Right renal cortex interstitium (tissue), 3 donors: Measurements from ENCODE around the gene PPP2R5C. TPM values are rescaled to one million over a fixed set of nuclear protein-coding genes. Genes with fewer than 3 reads are reported as not detected.
A peak's percentile ranks its signal among the peaks of the same experiment; 100 is the strongest.
"Not testable (repeated sequence)": the region's sequence is repeated elsewhere in the genome, so short reads cannot be mapped to it uniquely, and the experiment has no call there.

ENCODE experiments used
- DNase-seq, 3 donors: peaks; one replicate each; pipeline ENCODE4 v3.0.0-alpha.2; 2013; ENCODE audit warnings: low read depth in 3 of 3, low spot score in 2 of 3
- polyA plus RNA-seq, 3 donors: library from polyadenylated mRNA; unstranded; fragments of 120-200 nt; gene quantifications; one replicate each; pipeline ENCODE4 v1.2.1, GENCODE V29; 2013; ENCODE audit not compliant: insufficient read length in 3 of 3

Gene PPP2R5C
- polyA plus RNA-seq, 3 donors = 105 to 114 (median 106) TPM

GRCh38 chr14:101744382-101744781 is 17.1 kb upstream of the PPP2R5C start:
- not testable (repeated sequence) for DNase-seq

GRCh38 chr14:101749756-101750155 is 11.8 kb upstream of the PPP2R5C start:
- DNase-seq = not testable (repeated sequence)

- DNase-seq = no peak
Measured at GRCh38 chr14:101754893-101755292, 6.6 kb upstream of the PPP2R5C start.

GRCh38 chr14:101755591-101756324 is 5.8 kb upstream of the PPP2R5C start:
- no peak for DNase-seq

GRCh38 chr14:101757064-101757838 is 4.3 kb upstream of the PPP2R5C start:
- DNase-seq = no peak

- DNase-seq = no peak
Measured at GRCh38 chr14:101757839-101758211, 3.7 kb upstream of the PPP2R5C start.

- DNase-seq = no peak
Measured at GRCh38 chr14:101758913-101759593, 2.5 kb upstream of the PPP2R5C start.

- peak; percentile 83 to 90 (median 88) for DNase-seq
Measured at GRCh38 chr14:101760138-101761011, 1.1 kb upstream of the PPP2R5C start.

GRCh38 chr14:101761881-101762529 is 496 bp downstream of the PPP2R5C start:
- DNase-seq = no peak

GRCh38 chr14:101762530-101763101 is 1.1 kb downstream of the PPP2R5C start:
- DNase-seq = no peak

GRCh38 chr14:101763941-101764709 is 2.6 kb downstream of the PPP2R5C start:
- no peak for DNase-seq

- DNase-seq = no peak
Measured at GRCh38 chr14:101767618-101768362, 6.3 kb downstream of the PPP2R5C start.

- no peak for DNase-seq
Measured at GRCh38 chr14:101770183-101770582, 8.7 kb downstream of the PPP2R5C start.

GRCh38 chr14:101772770-101773169 is 11.3 kb downstream of the PPP2R5C start:
- DNase-seq = no peak

- no peak for DNase-seq
Measured at GRCh38 chr14:101773378-101773777, 11.9 kb downstream of the PPP2R5C start.

- DNase-seq = no peak
Measured at GRCh38 chr14:101774006-101774795, 12.7 kb downstream of the PPP2R5C start.

- no peak for DNase-seq
Measured at GRCh38 chr14:101774814-101775213, 13.3 kb downstream of the PPP2R5C start.
